GM23338 (cell line): ENCODE data around the gene ZBTB7C. TPM values are rescaled to one million over a fixed set of nuclear protein-coding genes. Genes with fewer than 3 reads are reported as not detected.

Experiments
- ATAC-seq: fragments of 200-7000 bp; cut with Tn5 transposase; 3 replicates; pipeline ENCODE4 v1.9.1; 2020
- DNase-seq: peaks from one replicate; pipeline ENCODE4 v3.0.0-alpha.2; 2015; ENCODE audit warnings: low spot score
- H2AFZ ChIP-seq: fragments of 200-600 bp; sonication (generic); 2 replicates; pipeline ENCODE4 v1.8.0; 2016; ENCODE audit warnings: antibody characterized with exemption, mild to moderate bottlenecking, moderate library complexity
- H3F3A ChIP-seq: fragments of 200-600 bp; sonication (generic); replicated peaks from 2 replicates; pipeline ENCODE4 v1.8.0; 2017; ENCODE audit warnings: antibody characterized with exemption, mixed run types, low read depth
- H3K27ac ChIP-seq: fragments of 200-600 bp; sonication (generic); 2 replicates; pipeline ENCODE4 v1.6.1; 2016; ENCODE audit warnings: low read depth
- H3K27me3 ChIP-seq: fragments of 200-600 bp; sonication (generic); 2 replicates; pipeline ENCODE4 v1.8.0; 2016; ENCODE audit warnings: mild to moderate bottlenecking, mixed run types, moderate library complexity; ENCODE audit not compliant: insufficient read depth
- H3K36me3 ChIP-seq: fragments of 200-600 bp; sonication (generic); 2 replicates; pipeline ENCODE4 v1.8.0; 2016; ENCODE audit warnings: mild to moderate bottlenecking; ENCODE audit not compliant: insufficient read depth
- H3K4me1 ChIP-seq: fragments of 200-600 bp; sonication (generic); 2 replicates; pipeline ENCODE4 v1.8.0; 2016; ENCODE audit warnings: mild to moderate bottlenecking, moderate library complexity; ENCODE audit not compliant: insufficient read depth
- H3K4me2 ChIP-seq: fragments of 200-600 bp; sonication (generic); 2 replicates; pipeline ENCODE4 v1.7.1; 2017; ENCODE audit warnings: mixed run types
- H3K4me3 ChIP-seq: fragments of 200-600 bp; sonication (generic); 2 replicates; pipeline ENCODE4 v1.6.1; 2016; ENCODE audit warnings: mixed run types
- H3K79me2 ChIP-seq: fragments of 200-600 bp; sonication (generic); replicated peaks from 2 replicates; pipeline ENCODE4 v1.8.0; 2017; ENCODE audit warnings: mild to moderate bottlenecking; ENCODE audit not compliant: insufficient read depth
- H3K9me2 ChIP-seq: fragments of 200-600 bp; sonication (generic); 2 replicates; pipeline ENCODE4 v1.8.0; 2017; ENCODE audit not compliant: insufficient read depth
- H4K20me1 ChIP-seq: fragments of 200-600 bp; sonication (generic); replicated peaks from 2 replicates; pipeline ENCODE4 v1.8.0; 2017; ENCODE audit warnings: mild to moderate bottlenecking; ENCODE audit not compliant: insufficient read depth
- H3K27ac Mint-ChIP-seq: 2 replicates; pipeline ENCODE4 v1.8.0; 2020; ENCODE audit warnings: inconsistent platforms, mild to moderate bottlenecking, moderate library complexity, mixed read lengths
- H3K27me3 Mint-ChIP-seq: 3 replicates; pipeline ENCODE4 v1.8.0; 2022; ENCODE audit warnings: low read depth, mild to moderate bottlenecking, moderate library complexity, mixed read lengths, inconsistent platforms; ENCODE audit not compliant: insufficient read depth, poor library complexity
- H3K36me3 Mint-ChIP-seq: 3 replicates; pipeline ENCODE4 v1.8.0; 2021; ENCODE audit warnings: low read depth, mild to moderate bottlenecking, inconsistent platforms, moderate library complexity, mixed read lengths
- H3K4me1 Mint-ChIP-seq: 3 replicates; pipeline ENCODE4 v1.8.0; 2020; ENCODE audit warnings: mild to moderate bottlenecking, inconsistent platforms, mixed read lengths
- H3K4me3 Mint-ChIP-seq: 3 replicates; pipeline ENCODE4 v1.8.0; 2021; ENCODE audit warnings: moderate library complexity, mild to moderate bottlenecking, inconsistent platforms, mixed read lengths
- H3K9me3 Mint-ChIP-seq: 3 replicates; pipeline ENCODE4 v1.8.0; 2020; ENCODE audit warnings: moderate library complexity, mild to moderate bottlenecking, inconsistent platforms, mixed read lengths
- CREB1 ChIP-seq: fragments of 250-450 bp; sonication (Bioruptor Pico); IDR thresholded peaks from 2 replicates; pipeline ENCODE4 v1.5.0; 2020; ENCODE audit warnings: low read depth, mild to moderate bottlenecking, moderate library complexity
- CTCF ChIP-seq, 2 experiments: fragments of 200-600 bp in 1 of 2; sonication (generic) in 1 of 2; conservative IDR thresholded peaks; 2 replicates each; pipeline versions ENCODE4 v1.5.1 to v1.6.1; 2016 to 2017; ENCODE audit warnings: antibody characterized with exemption in 2 of 2, low read depth in 2 of 2, mild to moderate bottlenecking in 2 of 2, moderate library complexity in 1 of 2
- ETS1 ChIP-seq: IDR thresholded peaks from 2 replicates; pipeline ENCODE4 v1.6.1; 2016; ENCODE audit warnings: antibody characterized with exemption
- EZH2 ChIP-seq: fragments of 200-600 bp; sonication (generic); IDR thresholded peaks from one replicate; pipeline ENCODE4 v1.8.0; 2017; ENCODE audit warnings: antibody characterized with exemption, mild to moderate bottlenecking, low read depth; ENCODE audit not compliant: unreplicated experiment
- NANOG ChIP-seq: IDR thresholded peaks from 2 replicates; pipeline ENCODE4 v1.6.1; 2016; ENCODE audit warnings: antibody characterized with exemption, borderline replicate concordance
- POLR2AphosphoS5 ChIP-seq: IDR thresholded peaks from 2 replicates; pipeline ENCODE4 v1.6.1; 2016; ENCODE audit warnings: antibody characterized with exemption, low read depth
- REST ChIP-seq: IDR thresholded peaks from one replicate; pipeline ENCODE4 v1.6.1; 2018; ENCODE audit warnings: antibody characterized with exemption; ENCODE audit not compliant: unreplicated experiment
- STAT1 ChIP-seq: IDR thresholded peaks from one replicate; pipeline ENCODE4 v1.6.1; 2016; ENCODE audit warnings: antibody characterized with exemption; ENCODE audit not compliant: unreplicated experiment
- ZNF331 ChIP-seq: fragments of 250-450 bp; sonication (Bioruptor Pico); IDR thresholded peaks from 2 replicates; pipeline ENCODE4 v1.5.0; 2020; ENCODE audit warnings: low read depth, mild to moderate bottlenecking, moderate library complexity
- ZNF462 ChIP-seq: fragments of 250-450 bp; sonication (Bioruptor Pico); IDR thresholded peaks from 2 replicates; pipeline ENCODE4 v1.5.0; 2020; ENCODE audit warnings: mild to moderate bottlenecking, moderate library complexity
- polyA plus RNA-seq: library from polyadenylated mRNA; unstranded; fragments of >200 nt; fragmentation: Nextera tagmentation; extraction: Ambion mirVana; gene quantifications from 2 replicates; pipeline ENCODE4 v1.2.1, GENCODE V29; 2016
- total RNA-seq: library from RNA; depleted of rRNA; stranded (reverse); fragments of >200 nt; shearing (Covaris generic); gene quantifications from 2 replicates; pipeline ENCODE4 v1.2.3, GENCODE V29; 2014

Gene ZBTB7C
- total and polyA plus RNA-seq, 2 experiments from 2014 or later, result 0.03 to 0.14 TPM

- TF ChIP-seq ZNF462 (no peak), ZNF331 (CRISPR knock-in tag) (no peak)
Measured at GRCh38 chr18:48270929-48271328, 138.3 kb downstream of the ZBTB7C start (continued).

GRCh38 chr18:48265328-48265727, 143.9 kb downstream of the ZBTB7C start:
- Histone ChIP-seq H3K4me2 (no peak overlapping the region), H3K27ac (no peak overlapping the region), H3K79me2 (no peaks in the 10 kb centered on the region), H3K4me1 (no peaks in the 10 kb centered on the region), H3F3A (no peaks in the 10 kb centered on the region), H3K9me2 (no peaks in the 10 kb centered on the region), H2AFZ (no peak overlapping the region), H3K27me3 (no peaks in the 10 kb centered on the region), H3K36me3 (no peaks in the 10 kb centered on the region), H3K4me3 (no peak overlapping the region), H4K20me1 (no peaks in the 10 kb centered on the region)
- DNase-seq, result no peak
- Mint-ChIP-seq H3K9me3 (no peaks in the 10 kb centered on the region; the same call in 2 of the 3 replicates), H3K4me3 (no peak overlapping the region), H3K4me1 (no peaks in the 10 kb centered on the region; the same call in 2 of the 3 replicates), H3K27me3 (no peaks in the 10 kb centered on the region), H3K27ac (no peak overlapping the region), H3K36me3 (no peaks in the 10 kb centered on the region)
- no peak for ATAC-seq
- TF ChIP-seq ZNF331 (CRISPR knock-in tag), result no peak
- TF ChIP-seq CREB1 (CRISPR knock-in tag), result no peak
- TF ChIP-seq POLR2AphosphoS5, result no peak
- TF ChIP-seq CTCF (conservative IDR thresholded peaks at IDR 0.05; ENCODE audit: low read depth in 2 of 2), result no peak
- TF ChIP-seq REST, result no peak
- no peak for TF ChIP-seq NANOG
- no peak for TF ChIP-seq STAT1
- TF ChIP-seq ETS1, result no peak
- TF ChIP-seq EZH2, result no peak
